GM10847 (cell line): ENCODE data around the gene TSPAN5.

Source experiments
- POLR2A ChIP-seq: IDR thresholded peaks from 2 replicates; pipeline ENCODE4 v1.6.1; 2011; ENCODE audit not compliant: insufficient read length; ENCODE audit errors: extremely low read depth

TSPAN5 gene

DNA sequence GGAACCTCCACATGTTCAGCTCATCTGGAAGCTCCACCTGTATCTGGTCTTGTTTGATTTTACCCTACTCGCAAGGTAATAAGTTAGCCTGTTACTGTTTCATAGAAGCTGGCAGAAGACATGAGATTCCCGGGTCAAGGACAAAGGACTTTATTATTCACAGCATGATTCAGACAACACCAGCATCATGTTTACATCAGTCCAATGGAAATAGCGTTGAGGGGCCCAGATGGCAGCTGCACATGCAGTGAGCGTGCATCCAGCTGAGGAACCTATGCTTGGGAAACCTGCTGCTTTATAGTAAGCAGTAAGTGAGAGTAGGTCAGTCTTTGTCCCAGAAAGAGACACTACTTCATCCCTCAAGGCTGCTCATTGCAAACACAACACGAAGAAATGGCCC, 19.8 kb downstream of the TSPAN5 start:
- no peak for TF ChIP-seq POLR2A

- TF ChIP-seq POLR2A: no peak
Measured at GRCh38 chr4:98634061-98634460, 24.4 kb downstream of the TSPAN5 start.

GRCh38 chr4:98633159-98633558, 25.3 kb downstream of the TSPAN5 start:
- no peak for TF ChIP-seq POLR2A

- no peak for TF ChIP-seq POLR2A
Measured at GRCh38 chr4:98632258-98632657, 26.2 kb downstream of the TSPAN5 start.

DNA sequence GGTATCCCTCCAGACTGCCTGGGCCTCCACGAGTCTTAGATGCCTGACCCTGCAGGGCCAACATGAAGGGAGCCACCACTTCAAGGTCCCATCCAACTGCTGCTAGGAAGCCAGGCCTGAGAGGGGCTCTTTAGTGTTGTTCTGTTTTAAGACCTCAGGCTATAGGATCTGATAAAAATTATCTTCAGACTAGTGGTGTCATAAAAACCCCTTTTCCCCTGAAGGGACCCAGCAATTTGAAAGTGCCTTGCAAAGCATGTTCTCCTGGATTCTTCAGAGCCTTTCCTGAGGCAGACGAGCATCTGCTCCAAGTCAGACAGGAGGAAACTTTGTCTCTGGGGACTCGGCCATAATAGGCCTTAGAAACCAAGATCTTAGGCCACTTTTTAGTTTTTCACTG, 26.9 kb downstream of the TSPAN5 start:
- no peak for TF ChIP-seq POLR2A

- no peak for TF ChIP-seq POLR2A
Measured at GRCh38 chr4:98630737-98631454, 27.5 kb downstream of the TSPAN5 start.

DNA sequence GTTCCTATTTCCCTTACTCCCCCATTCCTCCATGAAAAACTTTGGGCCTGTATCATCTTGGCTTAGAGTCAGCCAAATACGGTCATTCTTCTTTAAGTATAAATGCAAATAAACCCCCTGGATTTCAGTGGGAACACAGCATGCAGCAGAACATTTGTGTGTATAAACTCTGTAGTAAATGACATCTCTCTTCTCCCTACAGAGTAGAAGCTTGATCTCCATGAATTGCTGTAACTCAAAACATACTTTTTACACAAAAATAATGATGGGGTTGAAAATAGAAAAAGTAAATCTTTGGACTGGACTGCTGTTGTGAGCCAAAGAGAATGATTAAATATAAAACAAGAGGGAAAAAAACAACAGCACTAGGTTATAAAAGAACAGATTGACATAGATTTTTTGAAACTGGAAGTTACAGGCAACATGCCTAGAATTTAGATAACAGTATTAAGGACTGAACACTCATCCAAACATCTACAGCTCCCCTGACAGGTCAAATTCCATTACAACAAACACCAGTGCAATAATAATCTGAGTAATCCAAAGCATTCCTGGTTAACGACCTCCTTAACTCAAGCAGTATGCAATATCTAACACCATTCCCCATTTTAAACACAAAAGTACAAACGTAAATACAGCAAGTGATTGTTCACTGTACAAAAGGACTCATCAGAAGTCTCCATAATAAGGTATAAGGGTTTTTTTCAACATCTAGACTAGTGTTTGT, 30.7 kb downstream of the TSPAN5 start:
- TF ChIP-seq POLR2A: no peak

DNA sequence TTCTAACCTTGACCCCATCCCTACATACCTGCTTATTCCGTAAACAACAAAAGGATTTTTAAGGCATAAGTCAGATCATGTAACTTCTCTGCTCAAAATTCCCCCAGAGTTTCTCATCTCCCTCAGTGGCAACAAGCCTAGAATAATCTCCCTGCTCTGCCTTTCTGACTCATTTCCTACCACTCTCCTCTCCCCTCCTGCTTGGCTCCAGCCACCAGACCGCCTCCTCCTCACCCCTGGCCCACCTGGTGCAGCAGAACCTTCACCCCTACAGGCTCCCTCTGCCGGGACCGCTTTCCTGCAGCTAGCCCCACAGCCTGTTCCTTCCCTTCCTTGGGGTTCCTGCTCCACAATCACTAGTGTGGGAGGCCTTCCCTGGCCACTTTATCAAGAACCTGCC, 32.1 kb downstream of the TSPAN5 start:
- TF ChIP-seq POLR2A: no peak

DNA sequence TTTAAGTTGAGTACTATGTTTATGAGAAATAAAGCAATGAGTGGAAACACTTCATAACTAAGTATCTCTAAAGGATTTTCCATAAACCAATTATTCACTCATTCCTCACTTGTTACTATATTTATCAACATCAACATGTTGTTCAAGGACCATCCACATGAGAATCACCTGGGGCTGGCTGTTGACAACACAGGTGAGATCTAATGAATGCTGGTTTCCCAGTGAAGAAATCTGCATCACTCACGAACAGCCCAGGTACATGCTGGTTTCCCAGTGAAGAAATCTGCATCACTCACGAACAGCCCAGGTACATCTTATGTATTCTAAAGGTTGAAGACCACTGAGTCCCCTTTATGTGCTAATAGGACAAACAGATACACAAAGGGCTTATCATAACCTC, 32.5 kb downstream of the TSPAN5 start:
- TF ChIP-seq POLR2A: no peak

DNA sequence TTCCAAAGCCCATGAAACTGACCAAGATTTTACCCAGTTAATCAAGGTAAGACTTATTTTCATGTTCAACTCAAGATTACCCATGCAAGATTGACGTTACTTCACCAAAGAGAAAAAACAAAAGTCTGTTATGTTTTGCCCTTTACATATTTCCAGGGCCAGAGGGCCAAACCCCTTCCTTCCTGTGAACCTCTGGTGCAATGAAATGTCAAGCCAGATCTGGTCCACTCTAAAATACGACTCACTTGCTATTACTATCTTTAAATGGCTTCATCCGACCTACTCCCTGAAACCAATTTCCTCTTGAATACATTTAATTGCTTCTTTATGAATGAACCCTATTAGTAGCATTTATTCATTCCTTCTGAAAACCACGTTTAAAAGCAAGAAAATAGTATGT, 33.0 kb downstream of the TSPAN5 start:
- no peak for TF ChIP-seq POLR2A

GRCh38 chr4:98624642-98625041, 33.8 kb downstream of the TSPAN5 start:
- no peak for TF ChIP-seq POLR2A

DNA sequence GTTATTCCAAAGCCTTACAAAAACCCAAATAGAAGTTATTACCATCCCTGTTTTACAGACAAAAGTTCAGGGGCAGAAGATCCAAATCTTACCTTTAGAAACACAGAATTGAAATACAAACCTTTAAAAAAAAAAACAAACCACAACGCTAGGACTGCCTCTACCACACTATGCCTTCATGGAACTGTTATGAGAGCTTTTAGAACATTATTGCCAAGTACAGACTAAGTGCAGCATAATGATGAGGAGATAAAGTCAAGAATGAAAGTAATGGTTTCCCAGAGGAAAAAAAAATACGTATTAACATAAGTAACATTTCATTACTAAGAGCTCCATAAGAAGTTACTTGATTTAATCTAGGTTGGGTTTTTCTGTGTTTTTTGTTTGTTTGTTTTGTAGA, 34.3 kb downstream of the TSPAN5 start:
- no peak for TF ChIP-seq POLR2A

DNA sequence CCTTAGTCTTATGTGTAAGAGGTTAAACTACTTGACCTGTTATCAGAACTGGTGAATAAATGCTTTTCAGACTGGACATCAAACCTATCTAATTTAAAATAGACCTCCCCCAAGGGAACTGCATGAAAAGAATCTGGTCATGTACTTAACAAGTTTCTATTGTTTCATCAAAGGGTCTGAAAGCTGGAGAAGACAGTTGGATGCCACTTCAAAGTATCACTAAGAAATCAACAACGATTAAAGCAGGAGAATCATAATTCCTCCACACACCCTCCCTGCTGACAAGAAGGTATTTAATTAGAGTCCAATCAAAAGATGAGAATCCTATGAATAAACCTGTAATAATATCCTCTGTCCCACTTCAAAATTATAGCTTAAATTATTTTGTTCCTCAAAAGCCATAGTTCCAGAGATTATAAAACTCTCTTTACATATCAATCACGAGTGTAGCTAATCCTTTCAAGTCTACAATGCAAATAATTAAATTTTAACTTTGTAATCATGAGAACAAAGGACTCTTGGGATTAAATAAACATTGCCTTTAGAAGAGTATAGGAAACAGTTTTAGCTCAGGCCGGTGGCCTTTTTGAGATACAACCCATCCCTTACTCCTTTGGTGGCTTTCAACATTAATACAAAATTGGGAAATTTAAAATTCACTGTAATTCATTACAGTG, 35.1 kb downstream of the TSPAN5 start:
- TF ChIP-seq POLR2A: no peak

DNA sequence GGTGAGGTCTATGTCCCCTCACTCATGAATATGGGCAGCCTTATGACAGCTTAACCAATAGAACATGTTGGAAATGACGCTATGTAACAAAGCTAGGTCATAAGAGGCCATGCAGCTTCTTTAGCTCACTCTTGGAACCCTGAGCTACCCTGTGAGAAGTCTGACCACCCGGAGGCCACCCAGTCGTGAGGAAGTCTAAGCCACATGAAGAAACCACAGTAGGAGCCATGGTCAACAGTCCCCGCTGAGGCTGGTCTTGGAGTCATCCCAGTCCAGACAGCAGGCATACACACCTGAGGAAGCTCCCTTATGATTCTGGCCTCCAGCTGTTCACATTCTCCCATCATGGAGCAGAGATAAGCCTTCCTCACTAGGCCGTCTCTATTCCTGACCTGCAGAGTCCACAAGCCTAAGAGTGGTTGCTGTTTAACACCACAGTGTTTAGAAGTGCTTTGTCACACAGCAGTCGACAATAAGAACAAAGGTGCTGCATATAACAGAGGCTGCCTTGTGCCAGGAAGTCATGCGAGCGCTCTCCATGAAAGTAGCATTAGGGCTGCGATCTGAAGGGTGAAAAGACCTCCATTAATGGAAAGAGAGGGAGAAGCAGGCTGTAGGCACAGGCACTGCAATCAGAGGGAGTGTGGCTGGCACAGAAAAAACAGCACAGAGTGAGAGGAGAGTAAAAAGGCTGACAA, 38.2 kb downstream of the TSPAN5 start:
- no peak for TF ChIP-seq POLR2A

GRCh38 chr4:98619180-98619579, 39.2 kb downstream of the TSPAN5 start:
- no peak for TF ChIP-seq POLR2A

DNA sequence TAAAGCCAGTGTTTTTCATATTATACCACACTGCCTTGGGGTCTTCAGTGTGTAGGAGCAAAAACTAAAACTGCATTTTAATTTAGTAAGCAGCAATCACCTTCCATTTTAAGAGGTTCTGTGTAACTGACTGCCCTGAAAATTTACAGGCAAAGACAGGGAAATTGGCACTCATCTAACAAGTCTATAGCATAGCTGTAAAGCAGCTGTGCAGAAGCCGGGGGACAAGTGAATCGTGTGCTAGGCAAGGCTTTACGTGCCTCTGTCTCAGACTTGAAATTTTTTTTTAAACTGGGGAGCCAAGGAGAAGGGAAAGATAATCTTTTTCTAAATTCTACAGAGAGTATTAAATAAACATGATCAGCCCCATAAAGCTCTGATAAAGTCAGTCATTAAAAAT, 39.7 kb downstream of the TSPAN5 start:
- TF ChIP-seq POLR2A: no peak
